ENCODE results near the gene DPY19L2.
"Not testable (repeated sequence)": the region's sequence is repeated elsewhere in the genome, so short reads cannot be mapped to it uniquely, and the experiment has no call there.

DPY19L2 gene

DNA sequence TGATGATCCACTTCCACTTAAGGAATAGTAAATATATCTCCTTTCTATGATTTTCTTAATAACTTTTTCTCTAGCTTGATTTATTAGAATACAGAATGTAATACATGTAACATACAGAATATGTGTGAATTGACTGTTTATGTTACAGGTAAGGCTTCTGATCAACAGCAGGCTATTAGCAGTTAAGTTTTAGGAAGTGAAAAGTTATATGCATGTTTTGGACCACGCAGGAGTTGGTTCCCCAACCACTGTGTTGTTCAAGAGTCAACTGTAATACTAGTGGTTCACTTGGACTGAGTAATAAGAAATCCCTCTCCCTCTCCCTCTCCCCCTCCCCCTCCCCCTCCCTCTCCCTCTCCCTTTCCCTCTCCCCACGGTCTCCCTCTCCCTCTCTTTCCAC is 17.5 kb upstream of the DPY19L2 start:
- not testable (repeated sequence) for H3K4me2 ChIP-seq (ENCODE audit: low read length); H3F3A ChIP-seq (ENCODE audit: control insufficient read depth, insufficient read depth); H3K9me3 ChIP-seq (ENCODE audit: control insufficient read depth, insufficient read depth, low read length); H3K4me3 ChIP-seq (ENCODE audit: low read length); H3K79me2 ChIP-seq (ENCODE audit: control insufficient read depth, low read length); H3K27ac ChIP-seq (ENCODE audit: low read depth, low read length); H4K20me1 ChIP-seq (ENCODE audit: control insufficient read depth, insufficient read depth, low read depth, low read length); H3K4me1 ChIP-seq (ENCODE audit: control insufficient read depth, low read length); H3K27me3 ChIP-seq (ENCODE audit: control insufficient read depth, low read length); H3K36me3 ChIP-seq (ENCODE audit: control insufficient read depth, low read length); H3K9me2 ChIP-seq (replicated peaks; ENCODE audit: control insufficient read depth, low read length)

DNA sequence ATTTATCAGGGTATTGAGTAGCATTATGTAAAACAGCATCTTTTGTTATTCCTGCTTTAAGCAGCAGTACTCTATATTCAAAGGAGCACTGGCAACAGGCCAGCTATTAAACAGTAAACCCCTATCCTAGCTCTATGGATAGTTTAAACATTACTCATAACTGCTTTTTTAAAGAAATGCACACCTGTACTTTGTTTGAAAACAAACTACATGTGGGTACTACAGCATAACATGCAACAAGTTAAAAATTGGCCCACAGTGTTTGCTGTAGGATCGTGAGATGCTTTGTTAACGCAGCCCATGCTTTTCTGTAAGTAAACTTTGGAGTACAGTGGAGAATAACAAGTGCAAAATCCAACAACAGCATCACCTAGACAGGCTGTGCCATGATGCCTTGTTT is 14.3 kb upstream of the DPY19L2 start:
- not testable (repeated sequence) for H3K79me2 ChIP-seq (ENCODE audit: control insufficient read depth, low read length); H3K27me3 ChIP-seq (ENCODE audit: control insufficient read depth, low read length); H3K27ac ChIP-seq (ENCODE audit: low read depth, low read length); H3K9me2 ChIP-seq (replicated peaks; ENCODE audit: control insufficient read depth, low read length); H3K4me1 ChIP-seq (ENCODE audit: control insufficient read depth, low read length); H3K36me3 ChIP-seq (ENCODE audit: control insufficient read depth, low read length); H4K20me1 ChIP-seq (ENCODE audit: control insufficient read depth, insufficient read depth, low read depth, low read length); H3K4me2 ChIP-seq (ENCODE audit: low read length); H3F3A ChIP-seq (ENCODE audit: control insufficient read depth, insufficient read depth); H3K4me3 ChIP-seq (ENCODE audit: low read length); H3K9me3 ChIP-seq (ENCODE audit: control insufficient read depth, insufficient read depth, low read length)

DNA sequence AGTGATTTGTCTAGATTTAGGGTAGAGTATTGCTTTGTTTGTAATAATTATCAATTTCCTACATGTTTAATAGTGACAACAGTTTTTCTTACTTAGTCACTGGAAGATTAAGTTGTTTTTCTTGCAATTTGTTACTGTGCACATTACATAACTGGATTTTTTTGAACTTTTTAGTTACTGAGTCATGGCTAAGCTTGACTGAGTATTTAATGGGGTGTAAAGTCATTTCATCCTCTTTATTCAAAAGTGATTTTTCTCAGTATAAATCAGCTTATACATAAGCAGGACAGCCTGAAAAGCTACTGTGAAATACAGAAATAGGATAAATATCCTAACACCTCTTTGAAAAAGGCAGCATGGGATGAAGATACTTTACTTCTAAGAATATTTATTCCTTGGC is 12.5 kb upstream of the DPY19L2 start:
- not testable (repeated sequence) for H3K9me3 ChIP-seq (ENCODE audit: control insufficient read depth, insufficient read depth, low read length); H4K20me1 ChIP-seq (ENCODE audit: control insufficient read depth, insufficient read depth, low read depth, low read length); H3F3A ChIP-seq (ENCODE audit: control insufficient read depth, insufficient read depth); H3K27me3 ChIP-seq (ENCODE audit: control insufficient read depth, low read length); H3K4me3 ChIP-seq (ENCODE audit: low read length); H3K79me2 ChIP-seq (ENCODE audit: control insufficient read depth, low read length); H3K27ac ChIP-seq (ENCODE audit: low read depth, low read length); H3K9me2 ChIP-seq (replicated peaks; ENCODE audit: control insufficient read depth, low read length); H3K36me3 ChIP-seq (ENCODE audit: control insufficient read depth, low read length); H3K4me1 ChIP-seq (ENCODE audit: control insufficient read depth, low read length); H3K4me2 ChIP-seq (ENCODE audit: low read length)

DNA sequence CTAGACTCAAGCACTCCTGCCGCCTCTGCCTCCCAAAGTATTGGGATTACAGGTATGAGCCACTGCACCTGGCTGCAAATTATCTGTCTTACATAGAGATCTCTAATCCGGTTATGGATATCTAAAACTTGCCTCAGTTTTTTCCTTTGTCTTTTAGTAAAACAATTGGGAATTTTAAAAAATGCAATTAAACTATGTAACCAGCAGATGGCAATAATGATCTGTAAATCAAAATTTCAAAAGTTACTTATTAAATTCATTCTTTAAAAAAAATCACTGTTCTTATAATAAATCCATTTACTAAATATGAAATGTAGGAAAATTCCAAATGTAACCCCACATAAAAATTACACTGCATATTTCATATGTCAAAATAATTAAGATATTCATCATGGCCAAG is 4.3 kb upstream of the DPY19L2 start:
- not testable (repeated sequence) for H3F3A ChIP-seq (ENCODE audit: control insufficient read depth, insufficient read depth); H3K4me2 ChIP-seq (ENCODE audit: low read length); H3K9me2 ChIP-seq (replicated peaks; ENCODE audit: control insufficient read depth, low read length); H4K20me1 ChIP-seq (ENCODE audit: control insufficient read depth, insufficient read depth, low read depth, low read length); H3K9me3 ChIP-seq (ENCODE audit: control insufficient read depth, insufficient read depth, low read length); H3K36me3 ChIP-seq (ENCODE audit: control insufficient read depth, low read length); H3K27ac ChIP-seq (ENCODE audit: low read depth, low read length); H3K4me1 ChIP-seq (ENCODE audit: control insufficient read depth, low read length); H3K79me2 ChIP-seq (ENCODE audit: control insufficient read depth, low read length); H3K4me3 ChIP-seq (ENCODE audit: low read length)
- H3K27me3 ChIP-seq (ENCODE audit: control insufficient read depth, low read length): peaks cover 12% of the 10 kb centered on the region

DNA sequence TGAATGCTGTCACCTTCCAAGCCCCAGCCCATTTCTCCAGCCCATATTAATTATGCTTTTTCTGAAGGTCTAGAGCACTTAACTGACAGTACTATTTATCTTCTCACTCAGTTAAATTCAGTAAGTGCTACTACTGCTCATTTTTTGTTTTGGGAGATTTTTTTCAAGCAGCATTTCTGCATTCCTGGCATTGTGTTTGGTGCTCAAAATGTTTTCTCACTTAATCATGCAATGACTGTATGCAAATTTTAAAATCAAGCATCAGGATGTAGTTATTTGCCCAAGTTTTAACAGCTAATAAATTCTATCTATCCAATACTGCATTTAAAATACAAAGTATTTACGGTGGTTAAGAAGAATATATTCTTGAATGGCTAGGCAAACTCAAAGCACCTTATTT is 1.6 kb upstream of the DPY19L2 start:
- H4K20me1 ChIP-seq (ENCODE audit: control insufficient read depth, insufficient read depth, low read depth, low read length); H3K9me3 ChIP-seq (ENCODE audit: control insufficient read depth, insufficient read depth, low read length); H3K79me2 ChIP-seq (ENCODE audit: control insufficient read depth, low read length); H3K9me2 ChIP-seq (replicated peaks; ENCODE audit: control insufficient read depth, low read length); H3F3A ChIP-seq (ENCODE audit: control insufficient read depth, insufficient read depth); H3K4me3 ChIP-seq (ENCODE audit: low read length); H3K4me1 ChIP-seq (ENCODE audit: control insufficient read depth, low read length); H3K4me2 ChIP-seq (ENCODE audit: low read length); H3K27ac ChIP-seq (ENCODE audit: low read depth, low read length); H3K36me3 ChIP-seq (ENCODE audit: control insufficient read depth, low read length): not testable (repeated sequence)
- peaks cover 12% of the 10 kb centered on the region for H3K27me3 ChIP-seq (ENCODE audit: control insufficient read depth, low read length)

DNA sequence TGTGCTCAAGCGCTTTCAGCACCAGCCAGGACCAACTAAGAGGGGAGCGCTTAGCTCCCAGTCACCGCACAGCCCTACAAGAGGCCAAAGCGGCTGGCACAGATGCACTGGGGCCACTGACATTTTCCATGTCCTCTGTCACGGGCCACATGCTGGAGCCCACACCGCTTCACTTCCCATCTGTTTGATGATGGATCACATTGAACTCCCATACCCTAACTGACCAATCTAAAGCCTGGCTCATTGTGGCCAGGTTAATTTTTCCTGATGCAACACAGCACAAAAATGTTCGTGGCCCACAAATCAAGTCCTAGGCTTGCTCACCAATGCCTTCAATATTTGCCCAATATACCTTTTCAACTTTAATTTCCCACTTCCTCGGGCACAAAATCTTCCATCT is 1.1 kb upstream of the DPY19L2 start:
- H4K20me1 ChIP-seq (ENCODE audit: control insufficient read depth, insufficient read depth, low read depth, low read length); H3K4me2 ChIP-seq (ENCODE audit: low read length); H3F3A ChIP-seq (ENCODE audit: control insufficient read depth, insufficient read depth); H3K79me2 ChIP-seq (ENCODE audit: control insufficient read depth, low read length); H3K27ac ChIP-seq (ENCODE audit: low read depth, low read length); H3K9me3 ChIP-seq (ENCODE audit: control insufficient read depth, insufficient read depth, low read length); H3K4me1 ChIP-seq (ENCODE audit: control insufficient read depth, low read length); H3K9me2 ChIP-seq (replicated peaks; ENCODE audit: control insufficient read depth, low read length); H3K4me3 ChIP-seq (ENCODE audit: low read length); H3K36me3 ChIP-seq (ENCODE audit: control insufficient read depth, low read length): not testable (repeated sequence)
- peaks cover 12% of the 10 kb centered on the region for H3K27me3 ChIP-seq (ENCODE audit: control insufficient read depth, low read length)
